ENCODE data around the gene TAF11.

DNA sequence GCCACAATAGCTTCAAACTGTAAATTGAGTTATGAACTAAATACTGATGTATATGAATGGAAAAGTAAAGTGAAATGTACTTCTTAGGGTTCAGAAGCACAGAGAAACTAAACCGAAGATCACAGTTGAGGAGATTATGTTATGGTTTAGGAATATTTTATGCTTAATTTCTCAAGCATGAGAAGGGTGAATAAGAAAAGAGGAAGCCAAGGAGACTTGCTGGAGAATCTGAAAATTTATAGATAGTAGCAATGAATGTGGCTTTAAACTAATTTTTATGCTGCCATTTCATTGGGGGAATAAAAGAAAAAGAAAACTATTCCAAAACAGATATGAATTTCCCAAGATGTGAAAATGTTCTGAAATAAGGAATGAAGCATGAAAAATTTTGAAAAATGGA, 6.9 kb upstream of the TAF11 start:
- TF ChIP-seq, protein P1, sequence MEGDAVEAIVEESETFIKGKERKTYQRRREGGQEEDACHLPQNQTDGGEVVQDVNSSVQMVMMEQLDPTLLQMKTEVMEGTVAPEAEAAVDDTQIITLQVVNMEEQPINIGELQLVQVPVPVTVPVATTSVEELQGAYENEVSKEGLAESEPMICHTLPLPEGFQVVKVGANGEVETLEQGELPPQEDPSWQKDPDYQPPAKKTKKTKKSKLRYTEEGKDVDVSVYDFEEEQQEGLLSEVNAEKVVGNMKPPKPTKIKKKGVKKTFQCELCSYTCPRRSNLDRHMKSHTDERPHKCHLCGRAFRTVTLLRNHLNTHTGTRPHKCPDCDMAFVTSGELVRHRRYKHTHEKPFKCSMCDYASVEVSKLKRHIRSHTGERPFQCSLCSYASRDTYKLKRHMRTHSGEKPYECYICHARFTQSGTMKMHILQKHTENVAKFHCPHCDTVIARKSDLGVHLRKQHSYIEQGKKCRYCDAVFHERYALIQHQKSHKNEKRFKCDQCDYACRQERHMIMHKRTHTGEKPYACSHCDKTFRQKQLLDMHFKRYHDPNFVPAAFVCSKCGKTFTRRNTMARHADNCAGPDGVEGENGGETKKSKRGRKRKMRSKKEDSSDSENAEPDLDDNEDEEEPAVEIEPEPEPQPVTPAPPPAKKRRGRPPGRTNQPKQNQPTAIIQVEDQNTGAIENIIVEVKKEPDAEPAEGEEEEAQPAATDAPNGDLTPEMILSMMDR (conservative IDR thresholded peaks at IDR 0.05 in 1 of 2, IDR thresholded peaks at IDR 0.05 in 1 of 2; ENCODE audit: extremely low read depth in 1 of 2, insufficient read depth in 1 of 2, low read depth in 1 of 2, low read length in 2 of 2): no peak
- no peak for TF ChIP-seq EZH2 (IDR thresholded peaks at IDR 0.05; ENCODE audit: borderline replicate concordance, low read length)
